ENCODE results near the gene TTC3. TPM values are rescaled to one million over a fixed set of nuclear protein-coding genes. Genes with fewer than 3 reads are reported as not detected.

Gene TTC3
- total and polyA plus RNA-seq, 9 of the 15 experiments (the other 6 are each of a cell fraction or from before 2014, with no cell fraction given): 17.5 to 92.0 (median 59.5) TPM

GRCh38 chr21:37095821-37096220, 22.8 kb downstream of the TTC3 start:
- Histone ChIP-seq H3K4me1 (replicated peaks in 1 of 2; ENCODE audit: control insufficient read depth in 2 of 2, insufficient read depth in 2 of 2, low read length in 2 of 2) (no peaks in the 10 kb centered on the region), H3K27ac (ENCODE audit: extremely low read depth, low read depth, low read length) (no peak overlapping the region), H3K4me2 (ENCODE audit: insufficient read depth, low read length) (no peak overlapping the region), H3K9me3 (replicated peaks; ENCODE audit: control insufficient read depth, insufficient read depth, low read depth, low read length) (no peaks in the 10 kb centered on the region), H3K9ac (ENCODE audit: insufficient read depth in 1 of 2, low read depth in 2 of 2, low read length in 2 of 2) (no peak overlapping the region), H3K9me1 (ENCODE audit: control insufficient read depth, insufficient read depth, low read length) (no peaks in the 10 kb centered on the region), H3K4me3 (no peak overlapping the region), H3K36me3 (ENCODE audit: control insufficient read depth, insufficient read depth, low read length) (peaks cover 72% of the 10 kb centered on the region), H3K79me2 (ENCODE audit: control insufficient read depth, insufficient read depth, low read length) (0 out of 3 replicates have a peak, but pooled peaks cover under 1% of the 10 kb centered on the region), H3K27me3 (ENCODE audit: control insufficient read depth in 2 of 2, insufficient read depth in 2 of 2, low read length in 2 of 2) (no peaks in the 10 kb centered on the region), H4K20me1 (replicated peaks; ENCODE audit: control insufficient read depth, insufficient read depth, low read length) (no peaks in the 10 kb centered on the region), H2AFZ (ENCODE audit: low read depth, low read length) (no peak overlapping the region)
- FAIRE-seq (no peak), DNase-seq (ENCODE audit: extremely low read depth in 1 of 4, low spot score in 3 of 4) (no peak), ATAC-seq (no peak)
- intact Hi-C loops (cut with micrococcal nuclease): no loop called here
- TF ChIP-seq ZNF395 (CRISPR knock-in tag; IDR thresholded peaks at IDR 0.05): no peak
- TF ChIP-seq TEAD2 (tag; IDR thresholded peaks at IDR 0.05): no peak
- POLR2A ChIA-PET: interaction anchor here (1.3 to 1.9 kb wide), 2 partner anchors 9 to 13 kb away, joined by 4 to 5 read pairs; no protein-coding TSS in a partner anchor
- no TSS peak for BruUV-seq (replicated peaks)
- 92% methylated on average over 4 of the region's 4 CpGs for WGBS (ENCODE audit: insufficient coverage, low coverage, missing lambda C conversion rate)
- in situ Hi-C loops (cut with MboI): no loop called here
- CTCF ChIA-PET (ENCODE audit: low intra/inter-chr PET ratio): no interaction called here

- TF ChIP-seq HIVEP1 (CRISPR knock-in tag; IDR thresholded peaks at IDR 0.05): no peak
- no peak for TF ChIP-seq ZNF445 (CRISPR knock-in tag; IDR thresholded peaks at IDR 0.05; ENCODE audit: low read depth)
- TF ChIP-seq GATAD2B (IDR thresholded peaks at IDR 0.05; ENCODE audit: borderline replicate concordance): no peak
- no peak for TF ChIP-seq TBP (optimal IDR thresholded peaks at IDR 0.05; ENCODE audit: low read depth, low read length)
- TF ChIP-seq FOS (IDR thresholded peaks at IDR 0.05; ENCODE audit: extremely low read depth, insufficient read length): no peak
- TF ChIP-seq BRD4 (IDR thresholded peaks at IDR 0.05): no peak
- TF ChIP-seq PURB (CRISPR knock-in tag; IDR thresholded peaks at IDR 0.05; ENCODE audit: low read depth): no peak
- TF ChIP-seq PKNOX1 (IDR thresholded peaks at IDR 0.05): no peak
- no peak for TF ChIP-seq ELK3 (CRISPR knock-in tag; IDR thresholded peaks at IDR 0.05)
- TF ChIP-seq TCF7L2 (IDR thresholded peaks at IDR 0.05; ENCODE audit: low read depth, low read length): no peak
- no peak for TF ChIP-seq OTX1 (CRISPR knock-in tag; IDR thresholded peaks at IDR 0.05)
- no peak for TF ChIP-seq ETV6 (IDR thresholded peaks at IDR 0.05; ENCODE audit: borderline replicate concordance in 1 of 2, low read depth in 2 of 2, low read length in 1 of 2)
- no peak for TF ChIP-seq ETV6 (CRISPR knock-in tag; IDR thresholded peaks at IDR 0.05; ENCODE audit: borderline replicate concordance)
- BruUV-seq (replicated peaks): no TSS peak
- ChIA-PET CTCF (ENCODE audit: low intra/inter-chr PET ratio) (no interaction called here), POLR2A (interaction anchor here (1.1 kb wide), 1 partner anchor 12 kb away, joined by 4 read pairs; no protein-coding TSS in a partner anchor)
- intact Hi-C loops (cut with micrococcal nuclease): no loop called here
- no peak for DNase-seq (ENCODE audit: extremely low read depth in 1 of 4, low spot score in 3 of 4)
- no peak overlapping the region for H2AFZ ChIP-seq (ENCODE audit: low read depth, low read length)
- H3K9me1 ChIP-seq (ENCODE audit: control insufficient read depth, insufficient read depth, low read length): no peaks in the 10 kb centered on the region
- H3K4me2 ChIP-seq (ENCODE audit: insufficient read depth, low read length): no peak overlapping the region
- H3K9ac ChIP-seq (ENCODE audit: insufficient read depth in 1 of 2, low read depth in 2 of 2, low read length in 2 of 2): no peak overlapping the region
- H3K4me3 ChIP-seq: no peak overlapping the region
- WGBS (ENCODE audit: insufficient coverage, low coverage, missing lambda C conversion rate): 72% methylated on average over 2 of the region's 2 CpGs
- H3K36me3 ChIP-seq (ENCODE audit: control insufficient read depth, insufficient read depth, low read length): peaks cover 56% of the 10 kb centered on the region
- no peaks in the 10 kb centered on the region for H3K4me1 ChIP-seq (replicated peaks in 1 of 2; ENCODE audit: control insufficient read depth in 2 of 2, insufficient read depth in 2 of 2, low read length in 2 of 2)
- no peaks in the 10 kb centered on the region for H4K20me1 ChIP-seq (replicated peaks; ENCODE audit: control insufficient read depth, insufficient read depth, low read length)
- H3K9me3 ChIP-seq (replicated peaks; ENCODE audit: control insufficient read depth, insufficient read depth, low read depth, low read length): no peaks in the 10 kb centered on the region
- no peak for FAIRE-seq
- no peaks in the 10 kb centered on the region for H3K27me3 ChIP-seq (ENCODE audit: control insufficient read depth in 2 of 2, insufficient read depth in 2 of 2, low read length in 2 of 2)
- no peaks in the 10 kb centered on the region for H3K79me2 ChIP-seq (ENCODE audit: control insufficient read depth, insufficient read depth, low read length)
- no peak overlapping the region for H3K27ac ChIP-seq (ENCODE audit: extremely low read depth, low read depth, low read length)
- in situ Hi-C loops (cut with MboI): no loop called here
- ATAC-seq: no peak
These were observed 25.7 kb downstream of the TTC3 start for GRCh38 chr21:37098751-37099150.
